IPS DF 4.7 (cell line): ENCODE measurements around the gene PLCH2.
"Not testable (repeated sequence)": the region's sequence is repeated elsewhere in the genome, so short reads cannot be mapped to it uniquely, and the experiment has no call there.

ENCODE experiments used
- DNase-seq: peaks from one replicate; pipeline ENCODE4 v3.0.0-alpha.2; 2013; ENCODE audit warnings: low spot score; ENCODE audit errors: extremely low read depth

PLCH2 gene

GRCh38 chr1:2544875-2545640 lies 69.0 kb downstream of the PLCH2 start:
- DNase-seq, result no peak

- no peak for DNase-seq
Measured at GRCh38 chr1:2545754-2546514, 69.8 kb downstream of the PLCH2 start.

- no peak for DNase-seq
Measured at GRCh38 chr1:2546515-2547209, 70.6 kb downstream of the PLCH2 start.

GRCh38 chr1:2547210-2548067 lies 71.3 kb downstream of the PLCH2 start:
- no peak for DNase-seq

- no peak for DNase-seq
Measured at GRCh38 chr1:2548068-2548589, 72.0 kb downstream of the PLCH2 start.

GRCh38 chr1:2549367-2550029 lies 73.4 kb downstream of the PLCH2 start:
- DNase-seq, result not testable (repeated sequence)

GRCh38 chr1:2550309-2550861 lies 74.3 kb downstream of the PLCH2 start:
- DNase-seq, result not testable (repeated sequence)

- DNase-seq, result not testable (repeated sequence)
Measured at GRCh38 chr1:2551544-2551943, 75.5 kb downstream of the PLCH2 start.

- DNase-seq, result no peak
Measured at GRCh38 chr1:2552189-2552588, 76.1 kb downstream of the PLCH2 start.

- not testable (repeated sequence) for DNase-seq
Measured at GRCh38 chr1:2553076-2553475, 77.0 kb downstream of the PLCH2 start.

GRCh38 chr1:2553871-2554620 lies 78.0 kb downstream of the PLCH2 start:
- no peak for DNase-seq

- no peak for DNase-seq
Measured at GRCh38 chr1:2554621-2555387, 78.7 kb downstream of the PLCH2 start.
